HEK293 (cell line): ENCODE measurements around the gene USP31.

Source experiments
- CTCF ChIP-seq: fragments of 450-650 bp; formaldehyde crosslinking; IDR thresholded peaks from 2 replicates; pipeline ENCODE4 v1.5.1; 2016; ENCODE audit warnings: missing biosample characterization, missing genetic modification characterization
- KLF17 ChIP-seq: fragments of 450-650 bp; formaldehyde crosslinking; IDR thresholded peaks from 2 replicates; pipeline ENCODE4 v1.5.1; 2016; ENCODE audit warnings: missing biosample characterization, missing genetic modification characterization
- ZSCAN18 ChIP-seq: fragments of 450-650 bp; formaldehyde crosslinking; IDR thresholded peaks from 2 replicates; pipeline ENCODE4 v1.5.1; 2016; ENCODE audit warnings: missing biosample characterization, missing genetic modification characterization

GRCh38 chr16:23186171-23186570 is 36.9 kb upstream of the USP31 start:
- TF ChIP-seq ZSCAN18 (tag by site-specific recombination): no peak
- TF ChIP-seq CTCF: no peak
- TF ChIP-seq KLF17: no peak
